Loucy (cell line): Measurements from ENCODE around the gene ZNF317.

Experiments used
- H2AFZ ChIP-seq: fragments of 200-600 bp; sonication (generic); 2 replicates; pipeline ENCODE4 v1.6.0; 2016; ENCODE audit warnings: antibody characterized with exemption, mild to moderate bottlenecking, low read length, moderate library complexity
- H3F3A ChIP-seq: fragments of 200-600 bp; 2 replicates; pipeline ENCODE4 v1.6.0; 2016; ENCODE audit warnings: antibody characterized with exemption, low read depth, mild to moderate bottlenecking
- H3K27me3 ChIP-seq: fragments of 200-600 bp; sonication (generic); 2 replicates; pipeline ENCODE4 v1.6.1; 2014; ENCODE audit warnings: low read length, mild to moderate bottlenecking; ENCODE audit not compliant: insufficient read depth, poor library complexity, severe bottlenecking
- H3K36me3 ChIP-seq: fragments of 200-600 bp; sonication (generic); 2 replicates; pipeline ENCODE4 v1.6.1; 2016; ENCODE audit warnings: low read length; ENCODE audit not compliant: insufficient read depth
- H3K4me1 ChIP-seq: fragments of 200-600 bp; sonication (generic); 2 replicates; pipeline ENCODE4 v1.5.1; 2014; ENCODE audit warnings: low read length, mild to moderate bottlenecking; ENCODE audit not compliant: insufficient read depth, poor library complexity, severe bottlenecking
- H3K4me2 ChIP-seq: fragments of 200-600 bp; sonication (generic); 2 replicates; pipeline ENCODE4 v1.6.0; 2014; ENCODE audit warnings: antibody characterized with exemption, low read length, low read depth, mild to moderate bottlenecking; ENCODE audit not compliant: poor library complexity, severe bottlenecking
- H3K4me3 ChIP-seq: fragments of 200-600 bp; sonication (generic); 2 replicates; pipeline ENCODE4 v1.5.1; 2014; ENCODE audit warnings: low read length, mild to moderate bottlenecking, mixed read lengths; ENCODE audit not compliant: poor library complexity, severe bottlenecking
- H3K79me2 ChIP-seq: fragments of 200-600 bp; sonication (generic); 2 replicates; pipeline ENCODE4 v1.6.1; 2014; ENCODE audit warnings: low read length; ENCODE audit not compliant: insufficient read depth
- H3K9ac ChIP-seq: fragments of 200-600 bp; sonication (generic); 2 replicates; pipeline ENCODE4 v1.6.0; 2014; ENCODE audit warnings: mild to moderate bottlenecking, low read depth, low read length, moderate library complexity; ENCODE audit not compliant: poor library complexity, severe bottlenecking
- H3K9me2 ChIP-seq: fragments of 200-600 bp; sonication (generic); replicated peaks from 2 replicates; pipeline ENCODE4 v1.6.1; 2016; ENCODE audit warnings: low read depth, low read length, mixed read lengths
- H3K9me3 ChIP-seq: fragments of 200-600 bp; sonication (generic); 2 replicates; pipeline ENCODE4 v1.6.1; 2014; ENCODE audit warnings: mild to moderate bottlenecking, antibody characterized with exemption, low read length, low read depth; ENCODE audit not compliant: insufficient read depth
- H4K20me1 ChIP-seq: fragments of 200-600 bp; sonication (generic); 2 replicates; pipeline ENCODE4 v1.6.0; 2014; ENCODE audit warnings: antibody characterized with exemption, low read length, mild to moderate bottlenecking; ENCODE audit not compliant: insufficient read depth, poor library complexity, severe bottlenecking
- CTCF ChIP-seq: fragments of 200-600 bp; sonication (generic); conservative IDR thresholded peaks from 2 replicates; pipeline ENCODE4 v1.5.1; 2014; ENCODE audit warnings: mild to moderate bottlenecking, antibody characterized with exemption, low read length
- EZH2phosphoT487 ChIP-seq: fragments of 200-600 bp; IDR thresholded peaks from 2 replicates; pipeline ENCODE4 v1.6.1; 2018; ENCODE audit warnings: antibody characterized with exemption, mild to moderate bottlenecking, moderate library complexity, borderline replicate concordance

ZNF317 gene

GRCh38 chr19:9140159-9140874 is at the start of gene ZNF317:
ZNF317 (plus strand) TSS chr19:9140397; CDS start chr19:9156017, 15,620 bp downstream.
- H3K4me3 ChIP-seq: peak within 1 kb of the TSS; percentile 93
- H3K4me2 ChIP-seq: peak within 1 kb of the TSS; percentile 95
- H4K20me1 ChIP-seq: peaks cover 29% of the 10 kb centered on the region
- H3K9me3 ChIP-seq: peaks cover 8% of the 10 kb centered on the region; the same call in 1 of the 2 replicates
- no peaks in the 10 kb centered on the region for H3K27me3 ChIP-seq
- H3F3A ChIP-seq: no peaks in the 10 kb centered on the region
- TF ChIP-seq EZH2phosphoT487: no peak
- TF ChIP-seq CTCF: no peak
- H2AFZ ChIP-seq: peak within 1 kb of the TSS; percentile 100
- peak within 1 kb of the TSS; percentile 92 for H3K9ac ChIP-seq
- H3K36me3 ChIP-seq: no peaks in the 10 kb centered on the region
- H3K4me1 ChIP-seq: peaks cover 29% of the 10 kb centered on the region
- H3K9me2 ChIP-seq: no peaks in the 10 kb centered on the region
- peaks cover 51% of the 10 kb centered on the region for H3K79me2 ChIP-seq

DNA sequence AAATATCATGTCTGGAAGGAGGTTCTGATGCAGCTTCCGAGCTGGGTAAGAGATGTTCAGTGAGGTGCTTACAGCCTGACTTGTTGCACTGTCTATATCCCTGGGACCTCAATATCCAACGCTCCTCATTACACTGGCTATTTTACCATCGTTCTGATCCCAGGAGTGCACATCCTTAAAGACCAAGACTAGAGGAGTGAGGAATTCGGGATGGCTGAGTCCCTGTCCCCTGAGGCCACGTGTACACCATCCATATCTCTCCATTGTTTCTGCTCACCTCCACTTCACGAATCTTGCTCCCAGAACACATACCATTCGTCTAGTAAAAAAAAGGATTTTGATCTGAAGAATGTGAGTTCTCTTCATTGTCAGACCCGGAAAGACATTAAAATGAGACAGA is 32.8 kb upstream of the ZNF317 start, which contains the start of gene OR7G2:
Gene OR7G2 (minus strand): TSS at position 101 of the 400 bp plus-strand sequence. CDS start 4,232 bp downstream, outside the sequence.
- H3K9me2 ChIP-seq: no peaks in the 10 kb centered on the region
- H3K36me3 ChIP-seq: no peaks in the 10 kb centered on the region
- no peak within 1 kb of the TSS for H3K9ac ChIP-seq
- H3K79me2 ChIP-seq: no peaks in the 10 kb centered on the region
- H2AFZ ChIP-seq: peak within 1 kb of the TSS; percentile 82
- H3K9me3 ChIP-seq: no peaks in the 10 kb centered on the region
- TF ChIP-seq EZH2phosphoT487 (no peak), CTCF (no peak)
- H3K4me2 ChIP-seq: peak within 1 kb of the TSS; percentile 58
- peak within 1 kb of the TSS; percentile 41 for H3K4me3 ChIP-seq
- H3F3A ChIP-seq: no peaks in the 10 kb centered on the region
- no peaks in the 10 kb centered on the region for H4K20me1 ChIP-seq
- no peaks in the 10 kb centered on the region for H3K27me3 ChIP-seq
- H3K4me1 ChIP-seq: peaks cover 8% of the 10 kb centered on the region

GRCh38 chr19:9109959-9110358 is 30.2 kb upstream of the ZNF317 start:
- Histone ChIP-seq H3K79me2 (no peaks in the 10 kb centered on the region), H3K4me2 (no peak overlapping the region), H3K9me3 (no peaks in the 10 kb centered on the region), H3K9me2 (no peaks in the 10 kb centered on the region), H3K4me3 (no peak overlapping the region), H3K27me3 (no peaks in the 10 kb centered on the region), H3F3A (no peaks in the 10 kb centered on the region), H3K4me1 (peaks cover 8% of the 10 kb centered on the region), H2AFZ (no peak overlapping the region), H3K9ac (no peak overlapping the region), H3K36me3 (no peaks in the 10 kb centered on the region), H4K20me1 (no peaks in the 10 kb centered on the region)
- no peak for TF ChIP-seq CTCF
- TF ChIP-seq EZH2phosphoT487: no peak
